ENCODE data around the gene SLC16A3.

SLC16A3 gene

GRCh38 chr17:82287868-82288801 is 59.3 kb downstream of the SLC16A3 start:
- Histone ChIP-seq H4K20me1 (ENCODE audit: insufficient read depth, low read length, poor library complexity, severe bottlenecking) (no peaks in the 10 kb centered on the region), H3K4me2 (ENCODE audit: low read depth, low read length, poor library complexity, severe bottlenecking) (no peak overlapping the region), H3K4me1 (ENCODE audit: insufficient read depth, low read length, poor library complexity, severe bottlenecking) (peaks cover 19% of the 10 kb centered on the region), H3K9me2 (replicated peaks; ENCODE audit: low read depth, low read length) (no peaks in the 10 kb centered on the region), H3K9me3 (ENCODE audit: insufficient read depth, low read depth, low read length) (no peaks in the 10 kb centered on the region), H3K4me3 (ENCODE audit: low read length, poor library complexity, severe bottlenecking) (no peak overlapping the region), H3F3A (ENCODE audit: low read depth) (no peaks in the 10 kb centered on the region), H3K36me3 (ENCODE audit: insufficient read depth, low read length) (no peaks in the 10 kb centered on the region), H3K9ac (ENCODE audit: low read depth, low read length, poor library complexity, severe bottlenecking) (no peak overlapping the region), H3K27me3 (ENCODE audit: insufficient read depth, low read length, poor library complexity, severe bottlenecking) (no peaks in the 10 kb centered on the region), H3K79me2 (ENCODE audit: insufficient read depth, low read length) (peaks cover 7% of the 10 kb centered on the region; the same call in 1 of the 2 replicates), H2AFZ (ENCODE audit: low read length) (no peak overlapping the region)
- TF ChIP-seq CTCF (conservative IDR thresholded peaks at IDR 0.05; ENCODE audit: low read length) (no peak), EZH2phosphoT487 (IDR thresholded peaks at IDR 0.05; ENCODE audit: borderline replicate concordance) (no peak)
